ENCODE results near the gene MPP3. TPM values are rescaled to one million over a fixed set of nuclear protein-coding genes. Genes with fewer than 3 reads are reported as not detected.

The MPP3 gene
- polyA plus RNA-seq, 1 donor, result 5.8 TPM

- DNase-seq, result no peak
Observed at GRCh38 chr17:43831633-43832032, 1.3 kb downstream of the MPP3 start.

- no peak for DNase-seq
Observed at GRCh38 chr17:43830510-43831140, 2.3 kb downstream of the MPP3 start.

- DNase-seq, result no peak
Observed at GRCh38 chr17:43829738-43830137, 3.2 kb downstream of the MPP3 start.

- DNase-seq, result no peak
Observed at GRCh38 chr17:43827596-43827995, 5.3 kb downstream of the MPP3 start.

- DNase-seq, result no peak
Observed at GRCh38 chr17:43826206-43826605, 6.7 kb downstream of the MPP3 start.

GRCh38 chr17:43825567-43825966 is 7.4 kb downstream of the MPP3 start:
- DNase-seq, result no peak

- DNase-seq, result no peak
Observed at GRCh38 chr17:43823350-43824084, 9.4 kb downstream of the MPP3 start.

- DNase-seq, result no peak
Observed at GRCh38 chr17:43822570-43823190, 10.3 kb downstream of the MPP3 start.

- no peak for DNase-seq
Observed at GRCh38 chr17:43820759-43821158, 12.2 kb downstream of the MPP3 start.

- no peak for DNase-seq
Observed at GRCh38 chr17:43818966-43819365, 14.0 kb downstream of the MPP3 start.

GRCh38 chr17:43817826-43818225 is 15.1 kb downstream of the MPP3 start:
- no peak for DNase-seq

- DNase-seq, result no peak
Observed at GRCh38 chr17:43816336-43817320, 16.3 kb downstream of the MPP3 start.

GRCh38 chr17:43814714-43815113 is 18.2 kb downstream of the MPP3 start:
- no peak for DNase-seq

GRCh38 chr17:43814026-43814425 is 18.9 kb downstream of the MPP3 start:
- no peak for DNase-seq

- DNase-seq, result no peak
Observed at GRCh38 chr17:43813386-43813785, 19.6 kb downstream of the MPP3 start.

GRCh38 chr17:43812396-43813265 is 20.3 kb downstream of the MPP3 start:
- DNase-seq, result no peak

- no peak for DNase-seq
Observed at GRCh38 chr17:43810823-43811222, 22.1 kb downstream of the MPP3 start.

- DNase-seq, result no peak
Observed at GRCh38 chr17:43810226-43810715, 22.7 kb downstream of the MPP3 start.

- no peak for DNase-seq
Observed at GRCh38 chr17:43809121-43809520, 23.8 kb downstream of the MPP3 start.

GRCh38 chr17:43808076-43808475 is 24.9 kb downstream of the MPP3 start:
- no peak for DNase-seq

- no peak for DNase-seq
Observed at GRCh38 chr17:43805117-43805516, 27.8 kb downstream of the MPP3 start.
